CD4-positive, alpha-beta T cell treated with Interleukin-6 for 4 hours (primary cell): ENCODE data around the gene ANKRD49.
A peak's percentile ranks its signal among the peaks of the same experiment; 100 is the strongest.
"Not testable (repeated sequence)": the region's sequence is repeated elsewhere in the genome, so short reads cannot be mapped to it uniquely, and the experiment has no call there.

Source experiments
- DNase-seq: peaks from one replicate; pipeline ENCODE4 v3.0.0-alpha.2; 2020; ENCODE audit warnings: mixed read lengths

ANKRD49 gene, protein sequence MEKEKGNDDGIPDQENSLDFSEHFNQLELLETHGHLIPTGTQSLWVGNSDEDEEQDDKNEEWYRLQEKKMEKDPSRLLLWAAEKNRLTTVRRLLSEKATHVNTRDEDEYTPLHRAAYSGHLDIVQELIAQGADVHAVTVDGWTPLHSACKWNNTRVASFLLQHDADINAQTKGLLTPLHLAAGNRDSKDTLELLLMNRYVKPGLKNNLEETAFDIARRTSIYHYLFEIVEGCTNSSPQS

DNA sequence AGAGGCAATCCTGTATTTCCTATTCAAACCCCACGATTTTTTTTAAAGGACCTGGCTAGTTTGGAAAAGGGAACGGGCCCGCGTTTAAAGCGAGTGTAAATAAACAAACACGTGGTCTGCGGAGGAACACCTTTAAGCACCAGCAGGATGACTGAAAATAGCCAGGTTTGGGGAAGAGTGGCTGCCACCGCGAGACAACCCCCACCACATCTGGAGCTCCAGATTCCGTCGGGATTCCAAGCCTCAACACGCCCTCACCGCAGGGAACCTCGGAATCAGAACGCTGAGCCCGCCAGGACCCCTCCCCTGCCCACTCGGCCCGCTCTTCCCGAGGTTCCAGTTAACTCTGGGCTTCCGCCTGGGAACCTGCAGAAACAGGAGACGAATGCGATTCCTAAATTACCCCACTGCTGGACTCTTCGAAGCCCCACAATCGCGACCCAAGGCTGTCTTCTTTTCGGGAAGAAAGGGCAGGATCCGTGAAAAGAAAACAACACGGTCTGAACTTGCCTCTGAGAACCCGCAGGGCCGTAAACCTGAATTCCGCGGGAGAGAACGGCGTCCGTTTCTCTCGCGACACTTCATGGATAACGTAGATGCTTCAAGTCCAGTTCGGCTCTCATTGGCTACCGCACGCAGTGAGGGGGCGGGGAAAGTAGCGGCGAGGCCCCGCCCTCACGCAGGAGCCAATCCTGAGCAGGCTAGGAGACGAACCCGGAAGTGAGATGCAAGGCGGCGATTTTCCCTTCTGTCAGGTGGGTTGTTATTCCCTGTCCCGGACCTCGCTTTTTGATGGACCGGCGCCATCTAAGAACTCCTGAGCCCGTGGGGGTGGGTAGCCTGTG, at the start of gene ANKRD49, which contains the start of gene MRE11:
Gene ANKRD49, plus strand, starts transcription at position 704 of the 845 bp plus-strand sequence. CDS start 2,710 bp downstream, outside the sequence.
Gene MRE11, minus strand, starts transcription at position 564 of the 845 bp plus-strand sequence. CDS start 1,043 bp downstream, outside the sequence.
- DNase-seq: peak; percentile 94

DNA sequence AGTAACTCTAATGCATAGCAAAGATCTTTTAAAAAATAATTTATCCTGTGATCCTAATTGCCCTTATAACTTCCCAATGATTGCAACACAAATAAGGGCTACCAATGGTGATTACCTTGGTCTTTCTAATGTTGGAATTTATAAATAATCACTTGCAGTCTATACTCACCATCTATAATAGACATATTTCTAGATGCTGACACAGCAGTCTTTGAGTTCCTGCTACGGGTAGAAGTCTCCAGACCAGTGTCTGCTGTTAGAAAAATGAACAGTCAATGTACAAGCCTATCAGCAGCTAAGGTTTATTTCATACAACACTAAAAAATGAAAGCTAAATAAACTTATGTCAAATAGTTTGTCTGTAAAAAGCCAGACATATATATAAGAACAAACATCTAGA, 48.1 kb upstream of the ANKRD49 start:
- DNase-seq: no peak

DNA sequence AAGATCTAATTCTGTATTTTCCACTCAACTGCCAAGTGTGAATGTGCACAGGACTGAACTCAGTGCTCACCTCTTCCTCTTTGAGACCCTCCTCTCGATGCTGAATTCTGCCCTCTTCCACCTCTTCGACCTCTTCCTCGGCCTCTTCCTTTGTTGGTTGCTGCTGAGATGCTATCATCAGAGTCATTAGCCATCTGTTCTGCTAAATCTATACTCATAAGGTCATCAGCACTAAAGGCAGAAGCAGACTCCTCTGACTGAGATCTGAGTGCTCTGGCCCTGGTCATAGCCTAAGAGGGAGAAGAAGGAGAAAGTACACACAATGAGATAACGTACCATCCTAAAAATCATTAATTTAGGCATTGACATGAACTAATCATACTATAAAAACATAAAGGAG, 46.6 kb upstream of the ANKRD49 start:
- no peak for DNase-seq

DNA sequence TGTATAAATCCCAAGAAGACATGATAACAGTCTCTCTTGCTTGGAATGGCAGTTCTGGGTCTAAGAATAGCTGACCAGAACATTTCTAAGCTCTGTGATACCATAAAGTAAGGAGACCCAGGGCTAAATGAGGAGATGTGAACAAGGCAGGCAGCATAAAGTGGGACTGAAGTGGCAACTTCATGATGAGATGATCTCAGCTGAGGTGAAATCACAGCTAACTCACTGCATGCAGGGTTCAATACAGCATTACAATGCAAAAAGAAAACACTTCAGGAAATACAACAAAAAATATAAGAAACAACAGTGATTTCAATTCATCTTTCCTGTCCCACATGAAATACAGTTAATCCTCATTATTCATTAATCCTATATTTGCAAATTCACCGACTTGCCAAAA, 44.8 kb upstream of the ANKRD49 start:
- no peak for DNase-seq

DNA sequence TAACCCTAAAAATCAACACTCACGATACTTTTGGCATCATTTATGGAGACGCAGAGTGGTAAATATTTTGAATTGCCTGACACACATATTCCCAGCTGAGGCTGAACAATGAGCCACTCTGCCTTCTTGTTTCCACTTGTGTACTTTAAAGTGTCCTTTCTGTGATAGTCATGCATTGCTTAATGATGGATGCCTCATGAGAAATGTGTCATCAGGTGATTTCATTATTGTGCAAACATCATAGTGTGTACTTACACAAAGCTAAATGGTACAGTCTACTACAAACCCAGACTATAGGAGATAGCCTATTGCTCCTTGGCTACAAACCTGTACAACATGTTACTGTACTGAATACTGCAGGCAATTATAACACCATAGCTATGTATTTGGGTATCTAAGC, 44.3 kb upstream of the ANKRD49 start:
- DNase-seq: no peak

DNA sequence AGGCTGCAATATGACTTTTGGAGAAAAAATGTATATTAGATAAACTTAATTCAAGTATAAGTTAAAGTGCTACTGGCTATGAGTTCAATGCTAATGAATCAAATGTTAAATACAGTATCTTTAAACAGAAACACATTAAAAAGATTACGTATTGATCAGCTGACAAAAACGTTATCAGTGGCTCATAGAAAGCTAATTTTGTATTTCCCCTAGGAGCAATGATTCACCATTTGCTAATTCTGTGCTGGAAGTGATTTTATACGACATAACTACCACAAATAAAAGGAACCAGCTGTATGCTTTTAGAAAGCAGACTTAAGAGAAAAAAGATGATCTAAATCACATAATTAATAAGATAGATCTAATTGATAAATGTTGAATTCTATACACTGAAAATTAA, 43.7 kb upstream of the ANKRD49 start:
- DNase-seq: no peak

DNA sequence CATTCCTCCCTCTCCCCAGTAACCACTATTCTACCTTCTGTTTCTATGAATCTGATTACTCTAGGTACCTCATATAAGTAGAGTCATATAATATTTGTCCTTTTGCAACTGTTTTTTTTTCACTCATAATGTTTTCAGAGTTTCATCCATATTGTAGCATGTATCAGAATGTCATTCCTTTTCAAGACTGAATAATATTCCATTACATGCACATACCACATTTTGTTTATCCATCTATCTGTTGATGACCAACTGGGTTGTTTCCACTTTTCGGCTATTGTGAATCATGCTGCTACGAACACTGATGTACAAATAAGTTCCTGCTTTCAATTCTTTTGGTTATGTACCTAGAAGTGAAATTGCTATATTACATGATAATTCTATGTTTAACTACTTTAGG, 40.8 kb upstream of the ANKRD49 start:
- no peak for DNase-seq

DNA sequence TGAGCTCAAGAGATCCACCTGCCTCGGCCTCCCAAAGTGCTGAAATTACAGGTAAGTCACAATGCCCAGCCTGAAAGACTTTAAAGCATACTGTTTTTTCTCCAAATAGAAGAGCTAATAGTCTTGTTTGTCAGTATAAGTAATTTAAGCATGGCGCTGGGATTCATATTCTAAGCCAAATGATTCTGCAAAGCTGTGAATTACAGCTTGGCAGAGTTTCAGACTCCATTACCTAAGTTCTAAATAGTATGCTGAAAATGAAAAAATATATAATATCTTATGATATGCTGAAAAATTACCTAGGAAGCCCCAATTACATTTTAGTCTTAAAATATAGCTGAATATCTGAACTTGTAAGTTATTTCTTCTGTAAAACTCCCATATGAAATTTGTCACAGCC, 39.5 kb upstream of the ANKRD49 start:
- no peak for DNase-seq

DNA sequence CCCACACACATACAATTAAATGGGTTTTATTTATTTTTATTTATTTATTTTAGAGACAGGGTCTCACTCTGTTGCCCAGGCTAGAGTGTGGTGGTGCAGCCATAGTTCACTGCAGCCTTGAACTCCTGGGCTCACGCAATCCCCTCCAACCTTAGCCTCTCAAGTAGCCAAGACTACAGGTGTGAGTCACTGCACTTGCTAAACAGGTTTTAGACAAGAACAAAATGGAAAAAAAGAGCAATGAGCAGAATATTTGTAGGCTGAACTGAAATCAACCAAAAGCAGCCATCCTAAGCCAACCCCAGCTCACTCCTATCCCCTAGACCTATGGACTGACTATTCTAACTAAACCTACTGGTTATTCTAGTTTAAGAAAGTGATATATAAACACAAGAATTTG, 37.9 kb upstream of the ANKRD49 start:
- DNase-seq: no peak

DNA sequence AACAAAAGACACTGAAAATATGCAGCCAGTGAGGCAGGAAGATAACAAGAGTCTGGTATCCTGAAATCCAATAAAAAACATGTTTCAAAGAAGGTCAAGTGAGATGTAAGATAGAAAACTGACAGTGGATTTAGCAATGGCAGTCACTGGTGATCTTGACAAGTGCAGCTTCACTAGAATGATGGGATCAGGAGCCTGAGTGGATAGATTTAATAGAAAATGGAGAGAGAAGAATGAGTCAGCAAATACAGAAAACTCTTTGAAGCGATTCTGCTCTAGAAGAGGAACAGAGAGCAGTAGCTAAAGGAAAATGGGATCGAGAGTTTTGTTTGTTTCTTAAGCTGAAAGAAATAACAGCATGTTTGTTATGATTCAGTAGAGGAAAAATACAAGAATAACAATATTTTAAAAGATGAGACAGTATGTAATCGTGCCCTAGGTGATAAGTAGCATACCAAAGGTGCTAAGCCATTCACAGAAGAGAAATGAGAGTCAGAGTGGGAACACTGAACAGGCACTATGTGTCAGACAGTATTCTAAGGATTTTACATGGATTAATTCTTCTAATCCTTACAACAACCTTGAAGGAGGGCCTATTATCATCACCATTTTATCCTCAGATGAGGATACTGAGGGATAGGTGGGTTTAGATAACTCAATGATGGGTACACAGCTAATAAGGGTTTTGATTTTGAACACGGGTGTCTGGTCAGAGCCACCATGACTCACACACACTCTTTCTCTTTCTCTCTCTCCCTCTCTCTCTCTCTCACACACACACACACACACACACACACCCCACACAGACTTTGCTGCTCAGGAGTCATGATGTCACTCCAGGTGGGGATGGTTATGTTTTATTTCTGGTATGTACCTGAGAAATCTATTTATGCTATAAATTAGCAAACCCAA, 36.4 kb upstream of the ANKRD49 start:
- DNase-seq: no peak

DNA sequence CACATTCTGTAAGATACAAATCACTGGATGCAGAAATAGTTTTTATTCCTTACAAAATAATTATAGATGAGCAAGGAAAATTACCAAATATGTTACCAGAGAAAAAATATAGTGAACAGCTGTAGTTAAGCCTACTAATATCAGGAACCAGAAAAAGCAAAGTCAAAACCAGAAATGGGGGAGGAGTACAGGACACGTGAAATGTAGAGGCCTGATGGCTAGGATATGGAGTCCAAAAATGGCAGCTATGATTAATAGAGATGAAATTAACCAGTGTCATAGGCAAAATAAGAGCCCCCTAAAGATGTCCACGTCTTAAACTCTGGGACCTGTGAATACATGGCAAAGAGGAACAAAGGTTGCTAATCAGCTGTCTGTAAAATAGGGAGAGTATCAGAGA, 34.2 kb upstream of the ANKRD49 start:
- no peak for DNase-seq

DNA sequence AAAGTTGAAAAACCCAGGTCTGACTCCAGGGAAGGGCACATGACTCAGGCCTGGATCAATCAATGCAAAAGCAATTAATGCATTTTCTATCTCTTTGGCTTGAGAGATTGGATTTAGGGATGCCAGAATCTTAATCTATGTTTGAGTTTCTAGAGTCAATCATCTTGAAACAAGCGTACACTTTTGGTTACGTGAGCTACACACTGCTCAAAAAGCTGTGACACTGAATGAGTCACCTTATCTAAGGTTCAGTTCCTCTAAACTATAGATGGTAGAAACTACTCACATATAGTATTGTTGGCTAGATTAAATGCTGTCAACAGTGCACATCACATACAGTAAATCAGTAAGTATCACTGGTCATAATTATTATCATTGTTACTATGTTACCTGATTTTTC, 24.4 kb upstream of the ANKRD49 start:
- DNase-seq: no peak

DNA sequence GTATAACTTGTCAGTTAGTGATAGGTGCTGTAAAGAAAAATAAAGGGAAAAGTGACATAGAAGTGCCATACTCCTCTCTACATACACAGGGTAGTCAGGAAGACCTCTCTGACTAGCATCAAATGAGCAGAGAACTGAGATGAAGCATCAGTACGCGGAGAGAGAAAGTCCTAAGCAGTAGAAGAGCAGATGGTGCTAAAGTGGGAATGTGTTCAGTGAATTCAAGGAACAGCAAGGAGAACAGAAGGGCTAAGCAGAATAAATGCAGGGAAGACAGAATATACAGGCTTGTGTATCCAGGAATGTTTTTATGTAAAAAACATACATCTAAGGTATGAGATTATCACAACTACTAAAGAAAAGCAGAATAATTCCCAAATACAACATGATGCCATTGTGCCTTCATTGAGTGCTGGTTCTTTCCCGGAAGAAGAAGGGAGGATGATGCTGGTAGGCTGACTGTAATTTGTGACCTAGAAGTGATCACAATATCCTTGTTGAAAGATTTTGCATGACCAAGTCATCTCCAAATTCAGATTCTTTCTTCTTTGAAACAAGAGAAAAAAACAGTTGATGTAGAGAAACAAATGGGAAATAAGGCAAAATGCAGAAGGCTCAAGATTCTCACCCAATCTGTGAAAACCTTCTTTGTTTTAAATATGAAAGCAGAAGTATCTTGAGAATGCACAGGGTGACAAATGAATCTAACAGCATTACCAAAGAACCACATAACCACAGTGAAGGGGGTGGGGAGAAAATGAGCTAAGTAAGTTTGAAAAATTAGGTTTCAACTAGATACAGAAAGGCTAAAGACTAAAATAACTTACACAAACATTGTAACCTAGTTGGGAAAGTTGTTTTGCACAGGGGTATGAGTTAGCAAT, 20.6 kb upstream of the ANKRD49 start:
- DNase-seq: no peak

DNA sequence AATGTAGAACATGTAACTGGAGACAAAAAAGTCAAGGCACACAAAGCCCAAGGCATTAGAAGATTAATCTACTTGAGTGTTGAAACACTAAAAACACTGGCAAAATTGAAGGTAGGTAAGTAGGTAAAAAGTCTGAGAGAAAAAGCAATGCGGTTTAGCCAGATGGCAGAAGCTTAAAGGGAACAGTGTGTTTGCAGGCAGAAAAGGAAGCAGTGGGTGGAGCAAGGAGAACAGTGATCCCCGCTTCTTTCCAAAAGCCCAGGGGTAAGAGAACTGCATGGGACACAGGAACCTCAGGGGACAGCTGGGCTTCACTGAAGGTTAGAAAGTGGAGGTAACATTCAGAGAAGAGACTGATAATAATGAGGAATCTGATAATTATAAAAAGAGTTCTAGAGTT, 16.2 kb upstream of the ANKRD49 start:
- DNase-seq: no peak

DNA sequence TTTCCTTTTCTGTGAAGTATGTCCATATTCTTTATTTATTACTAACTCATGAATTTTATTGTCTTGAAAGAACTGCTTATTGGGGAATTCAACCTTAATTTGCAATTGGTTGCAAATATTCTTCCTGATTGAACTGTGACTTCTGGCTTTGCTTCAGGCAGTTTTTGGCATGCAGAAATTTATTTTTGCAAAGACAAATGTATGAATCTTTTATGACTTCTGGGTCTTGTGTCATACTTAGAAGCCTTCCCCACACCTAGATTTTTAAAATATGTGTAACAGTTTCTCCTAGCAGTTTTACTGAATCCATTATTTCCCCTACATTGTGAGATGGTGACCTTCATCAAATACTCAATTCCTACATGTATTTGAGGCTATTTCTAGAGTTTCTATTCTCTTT, 12.4 kb upstream of the ANKRD49 start:
- no peak for DNase-seq

DNA sequence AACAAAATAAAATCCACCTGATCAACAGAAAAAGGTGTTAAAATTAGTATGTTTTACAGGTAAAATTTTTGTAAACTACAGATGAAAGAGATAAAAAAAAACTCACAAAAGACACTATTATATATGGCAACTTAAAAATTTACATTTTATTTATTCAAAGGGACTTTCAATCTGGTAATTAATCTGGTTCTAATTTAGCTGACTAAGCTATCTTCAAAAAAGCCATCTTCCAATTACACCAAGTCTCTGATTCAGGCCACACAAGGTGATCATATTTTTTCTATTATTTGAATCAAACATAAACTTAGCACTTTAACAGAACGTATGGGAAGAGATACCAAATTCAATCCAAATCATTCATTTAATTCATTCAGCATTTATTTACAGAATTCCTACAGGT, 7.7 kb upstream of the ANKRD49 start:
- DNase-seq: no peak

DNA sequence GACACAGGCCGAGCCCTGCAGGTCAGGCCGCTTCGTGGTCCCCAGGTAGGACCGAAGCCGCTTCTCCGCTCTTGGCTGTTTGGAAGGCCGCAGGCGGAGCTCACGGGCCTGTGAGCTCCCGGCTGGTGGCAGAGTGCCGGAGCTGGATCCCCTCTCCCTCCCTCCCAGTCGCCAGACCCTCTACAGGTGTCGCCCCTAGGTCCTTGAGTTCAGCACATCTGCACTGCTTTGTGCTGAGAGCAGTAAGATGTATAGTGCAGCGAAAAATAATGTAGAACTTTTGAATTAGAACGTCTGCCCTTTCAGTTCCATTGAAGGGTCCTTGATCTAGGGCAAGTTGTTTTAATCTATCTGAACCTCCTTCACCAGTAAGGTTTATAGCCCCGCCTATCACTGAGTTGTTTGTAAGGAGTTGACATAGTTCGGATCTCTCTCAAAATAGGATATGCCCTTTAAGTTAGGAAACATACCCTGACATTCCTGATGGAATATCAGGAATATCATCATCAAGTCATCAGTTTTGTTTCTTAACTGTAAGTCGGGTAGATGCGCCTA, 419 bp downstream of the ANKRD49 start:
- no peak for DNase-seq

DNA sequence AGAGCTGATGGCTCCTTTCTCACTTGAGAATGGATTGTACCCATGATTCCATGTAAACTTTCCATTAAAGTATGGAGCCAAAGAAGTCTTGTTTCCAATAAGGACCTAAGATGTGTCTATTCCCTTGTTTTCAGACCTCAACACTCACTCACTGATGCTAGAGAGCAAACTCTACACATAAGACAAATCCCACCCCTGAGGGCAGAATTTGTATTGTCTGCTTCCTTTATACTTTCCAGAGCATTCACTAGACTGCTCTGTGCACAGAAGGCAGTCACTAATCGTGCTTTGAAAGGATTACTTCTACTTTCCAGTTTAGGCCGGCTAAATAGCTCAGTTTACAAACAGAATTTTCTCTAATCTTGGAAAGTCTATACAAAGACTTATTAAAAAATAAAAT, 6.4 kb downstream of the ANKRD49 start:
- no peak for DNase-seq

DNA sequence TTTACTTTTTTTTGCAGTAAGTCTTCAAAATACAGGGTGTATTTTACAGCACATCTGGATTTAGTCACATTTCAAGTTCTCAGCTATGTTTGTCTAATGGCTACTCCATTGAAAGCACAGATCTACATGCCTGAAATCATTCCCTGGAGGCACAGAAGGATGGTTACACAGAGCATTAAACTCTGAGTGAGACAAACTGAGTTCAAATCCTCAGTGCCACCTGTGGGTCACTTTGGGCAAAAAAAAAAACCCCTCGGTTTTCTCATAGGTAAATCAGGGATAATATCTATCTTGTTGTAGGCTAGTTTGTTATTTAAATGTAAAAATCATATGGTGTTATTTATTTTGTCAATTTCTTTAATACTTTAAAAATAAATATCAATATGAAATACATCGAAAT, 7.7 kb downstream of the ANKRD49 start:
- no peak for DNase-seq

DNA sequence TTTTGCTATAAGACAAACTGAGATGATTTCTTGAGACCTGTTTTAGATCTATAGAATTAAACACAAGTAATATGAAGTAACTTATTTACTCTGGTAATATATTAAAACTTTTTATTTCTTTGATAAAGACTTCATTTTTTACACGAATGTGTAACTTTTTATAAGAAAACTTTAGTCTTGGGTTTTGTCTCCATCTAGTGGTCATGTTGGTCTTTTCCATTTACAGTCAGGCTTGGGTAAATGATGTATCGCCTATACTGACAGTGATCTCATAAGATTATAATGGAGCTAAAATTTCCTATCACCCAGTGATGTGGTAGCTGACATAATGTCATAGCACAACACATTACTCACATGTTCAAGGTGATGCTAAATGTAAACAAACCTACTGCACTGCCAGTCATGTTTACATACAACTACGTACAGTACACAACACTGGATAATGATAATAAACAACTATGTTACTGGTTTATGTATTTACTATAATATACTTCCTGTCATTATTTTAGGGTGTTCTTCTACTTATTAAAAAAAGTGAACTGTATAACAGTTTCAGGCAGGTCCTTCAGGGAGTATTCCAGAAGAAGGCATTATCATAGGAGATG, 11.0 kb downstream of the ANKRD49 start:
- no peak for DNase-seq

DNA sequence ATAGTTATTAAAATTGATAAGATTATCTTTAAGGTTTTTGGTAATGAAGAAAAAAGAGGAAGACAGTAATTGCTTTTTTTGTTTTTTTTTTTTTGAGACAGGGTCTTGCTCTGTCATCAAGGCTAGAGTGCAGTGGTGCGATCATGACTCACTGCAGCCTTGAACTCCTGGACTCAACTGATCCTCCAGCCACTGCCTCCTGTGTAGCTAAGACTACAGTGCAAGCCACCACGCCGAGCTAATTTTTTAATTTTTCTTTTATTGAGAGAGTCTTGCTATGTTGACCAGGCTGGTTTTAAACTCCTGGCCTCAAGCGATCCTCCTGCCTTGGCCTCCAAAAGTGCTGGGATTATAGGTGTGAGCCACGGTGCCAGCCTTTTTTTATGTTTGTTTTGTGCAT, 12.7 kb downstream of the ANKRD49 start:
- not testable (repeated sequence) for DNase-seq
